ENCODE measurements around the gene AMN.

The AMN gene

GRCh38 chr14:102891111-102891510, 31.4 kb upstream of the AMN start:
- H3K27me3 ChIP-seq (ENCODE audit: control insufficient read depth, low read length), result no peaks in the 10 kb centered on the region
- H3K4me3 ChIP-seq (ENCODE audit: low read length), result no peak overlapping the region
- no peak for TF ChIP-seq EZH2phosphoT487 (IDR thresholded peaks at IDR 0.05; ENCODE audit: borderline replicate concordance, low read length)
- TF ChIP-seq, protein P1, sequence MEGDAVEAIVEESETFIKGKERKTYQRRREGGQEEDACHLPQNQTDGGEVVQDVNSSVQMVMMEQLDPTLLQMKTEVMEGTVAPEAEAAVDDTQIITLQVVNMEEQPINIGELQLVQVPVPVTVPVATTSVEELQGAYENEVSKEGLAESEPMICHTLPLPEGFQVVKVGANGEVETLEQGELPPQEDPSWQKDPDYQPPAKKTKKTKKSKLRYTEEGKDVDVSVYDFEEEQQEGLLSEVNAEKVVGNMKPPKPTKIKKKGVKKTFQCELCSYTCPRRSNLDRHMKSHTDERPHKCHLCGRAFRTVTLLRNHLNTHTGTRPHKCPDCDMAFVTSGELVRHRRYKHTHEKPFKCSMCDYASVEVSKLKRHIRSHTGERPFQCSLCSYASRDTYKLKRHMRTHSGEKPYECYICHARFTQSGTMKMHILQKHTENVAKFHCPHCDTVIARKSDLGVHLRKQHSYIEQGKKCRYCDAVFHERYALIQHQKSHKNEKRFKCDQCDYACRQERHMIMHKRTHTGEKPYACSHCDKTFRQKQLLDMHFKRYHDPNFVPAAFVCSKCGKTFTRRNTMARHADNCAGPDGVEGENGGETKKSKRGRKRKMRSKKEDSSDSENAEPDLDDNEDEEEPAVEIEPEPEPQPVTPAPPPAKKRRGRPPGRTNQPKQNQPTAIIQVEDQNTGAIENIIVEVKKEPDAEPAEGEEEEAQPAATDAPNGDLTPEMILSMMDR (IDR thresholded peaks at IDR 0.05; ENCODE audit: low read depth, low read length, poor library complexity, severe bottlenecking), result no peak
- H3K9me3 ChIP-seq (ENCODE audit: control insufficient read depth, insufficient read depth, low read length), result no peaks in the 10 kb centered on the region
- no peaks in the 10 kb centered on the region for H3K4me1 ChIP-seq (ENCODE audit: control insufficient read depth, low read length)
- H4K20me1 ChIP-seq (ENCODE audit: control insufficient read depth, insufficient read depth, low read depth, low read length), result no peaks in the 10 kb centered on the region
- no peak overlapping the region for H3K4me2 ChIP-seq (ENCODE audit: low read length)
- no peaks in the 10 kb centered on the region for H3K79me2 ChIP-seq (ENCODE audit: control insufficient read depth, low read length)
- no peaks in the 10 kb centered on the region for H3F3A ChIP-seq (ENCODE audit: control insufficient read depth, insufficient read depth)
- no peaks in the 10 kb centered on the region for H3K9me2 ChIP-seq (replicated peaks; ENCODE audit: control insufficient read depth, low read length)
- H3K27ac ChIP-seq (ENCODE audit: low read depth, low read length), result no peak overlapping the region
- peaks cover 12% of the 10 kb centered on the region; the same call in 1 of the 2 replicates for H3K36me3 ChIP-seq (ENCODE audit: control insufficient read depth, low read length)

DNA sequence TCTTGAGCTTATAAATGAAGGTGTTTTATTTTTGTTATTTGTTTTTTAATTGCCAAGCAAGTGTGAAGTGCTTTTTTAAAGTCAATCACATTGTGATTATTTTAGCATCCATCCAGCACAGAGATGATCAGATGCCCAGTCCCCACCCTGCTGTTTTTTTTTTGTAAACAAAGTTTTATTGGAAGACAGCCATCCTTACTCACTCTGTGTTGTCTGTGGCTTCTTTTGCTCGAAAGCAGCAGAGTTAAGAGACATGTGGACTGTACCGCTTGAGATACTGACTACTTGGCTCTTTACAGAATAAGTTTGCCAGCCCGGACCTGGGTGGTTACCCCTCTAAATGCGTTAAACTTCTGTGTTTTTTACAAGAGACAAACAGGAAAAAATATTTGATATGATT, 30.9 kb upstream of the AMN start:
- Histone ChIP-seq H3K4me1 (ENCODE audit: control insufficient read depth, low read length) (no peaks in the 10 kb centered on the region), H3K27ac (ENCODE audit: low read depth, low read length) (no peak overlapping the region), H3K9me2 (replicated peaks; ENCODE audit: control insufficient read depth, low read length) (no peaks in the 10 kb centered on the region), H4K20me1 (ENCODE audit: control insufficient read depth, insufficient read depth, low read depth, low read length) (no peaks in the 10 kb centered on the region), H3K79me2 (ENCODE audit: control insufficient read depth, low read length) (no peaks in the 10 kb centered on the region), H3K36me3 (ENCODE audit: control insufficient read depth, low read length) (peaks cover 12% of the 10 kb centered on the region; the same call in 1 of the 2 replicates), H3K4me2 (ENCODE audit: low read length) (no peak overlapping the region), H3K9me3 (ENCODE audit: control insufficient read depth, insufficient read depth, low read length) (no peaks in the 10 kb centered on the region), H3K27me3 (ENCODE audit: control insufficient read depth, low read length) (no peaks in the 10 kb centered on the region), H3K4me3 (ENCODE audit: low read length) (no peak overlapping the region), H3F3A (ENCODE audit: control insufficient read depth, insufficient read depth) (no peaks in the 10 kb centered on the region)
- no peak for TF ChIP-seq EZH2phosphoT487 (IDR thresholded peaks at IDR 0.05; ENCODE audit: borderline replicate concordance, low read length)
- TF ChIP-seq, protein P1 (IDR thresholded peaks at IDR 0.05; ENCODE audit: low read depth, low read length, poor library complexity, severe bottlenecking), result no peak

GRCh38 chr14:102892651-102893050, 29.8 kb upstream of the AMN start:
- Histone ChIP-seq H3K79me2 (ENCODE audit: control insufficient read depth, low read length) (no peaks in the 10 kb centered on the region), H3F3A (ENCODE audit: control insufficient read depth, insufficient read depth) (no peaks in the 10 kb centered on the region), H3K4me3 (ENCODE audit: low read length) (no peak overlapping the region), H3K36me3 (ENCODE audit: control insufficient read depth, low read length) (peaks cover 12% of the 10 kb centered on the region; the same call in 1 of the 2 replicates), H3K27me3 (ENCODE audit: control insufficient read depth, low read length) (no peaks in the 10 kb centered on the region), H4K20me1 (ENCODE audit: control insufficient read depth, insufficient read depth, low read depth, low read length) (no peaks in the 10 kb centered on the region), H3K9me2 (replicated peaks; ENCODE audit: control insufficient read depth, low read length) (no peaks in the 10 kb centered on the region), H3K9me3 (ENCODE audit: control insufficient read depth, insufficient read depth, low read length) (no peaks in the 10 kb centered on the region), H3K4me2 (ENCODE audit: low read length) (no peak overlapping the region), H3K4me1 (ENCODE audit: control insufficient read depth, low read length) (no peaks in the 10 kb centered on the region), H3K27ac (ENCODE audit: low read depth, low read length) (no peak overlapping the region)
- TF ChIP-seq, protein P1 (IDR thresholded peaks at IDR 0.05; ENCODE audit: low read depth, low read length, poor library complexity, severe bottlenecking), result no peak
- TF ChIP-seq EZH2phosphoT487 (IDR thresholded peaks at IDR 0.05; ENCODE audit: borderline replicate concordance, low read length), result no peak

Measured in DOHH2 (cell line).